GM12872 (cell line): ENCODE measurements around the gene SEMA4A.

ENCODE experiments used
- CTCF ChIP-seq: IDR thresholded peaks from 3 replicates; pipeline ENCODE4 v1.5.1; 2011; ENCODE audit warnings: low read depth, mild to moderate bottlenecking, low read length, moderate library complexity; ENCODE audit not compliant: insufficient read depth

Gene SEMA4A

GRCh38 chr1:156111355-156111962, 41.9 kb upstream of the SEMA4A start:
- no peak for TF ChIP-seq CTCF

- no peak for TF ChIP-seq CTCF
These were observed 40.9 kb upstream of the SEMA4A start for GRCh38 chr1:156112276-156113137.

GRCh38 chr1:156113282-156113950, 40.0 kb upstream of the SEMA4A start:
- TF ChIP-seq CTCF: no peak

GRCh38 chr1:156114101-156114918, 39.1 kb upstream of the SEMA4A start, which contains the start of gene LMNA:
Gene LMNA, plus strand, starts transcription at chr1:156114711. Its CDS starts 208 bp downstream, at chr1:156114919.
- no peak for TF ChIP-seq CTCF

GRCh38 chr1:156114919-156115513, 38.4 kb upstream of the SEMA4A start:
- no peak for TF ChIP-seq CTCF

- TF ChIP-seq CTCF: no peak
These were observed 37.6 kb upstream of the SEMA4A start for GRCh38 chr1:156115514-156116374.
